ENCODE measurements around the gene FSHR.

DNA sequence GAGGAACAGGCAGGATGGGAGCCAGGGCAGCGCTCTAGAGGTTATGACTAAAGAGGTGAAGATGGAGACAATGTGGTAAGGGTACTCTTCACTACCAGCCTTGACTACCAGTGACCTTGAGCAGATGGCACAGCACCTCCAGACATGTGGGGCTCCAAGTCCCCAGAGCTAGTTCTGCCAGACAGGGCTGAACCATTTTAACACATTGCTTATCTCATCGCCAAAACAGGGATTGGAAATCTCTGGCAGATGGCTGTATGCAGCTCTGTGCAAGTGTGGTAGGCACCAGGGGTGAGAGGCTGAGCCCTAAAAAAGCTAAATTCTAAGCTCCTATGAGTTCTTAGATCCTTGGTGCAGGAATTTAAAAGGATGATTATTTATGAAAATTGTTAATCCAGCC, 41.3 kb downstream of the FSHR start:
- TF ChIP-seq POLR2A (IDR thresholded peaks at IDR 0.05) = no peak
- TF ChIP-seq, protein P1, sequence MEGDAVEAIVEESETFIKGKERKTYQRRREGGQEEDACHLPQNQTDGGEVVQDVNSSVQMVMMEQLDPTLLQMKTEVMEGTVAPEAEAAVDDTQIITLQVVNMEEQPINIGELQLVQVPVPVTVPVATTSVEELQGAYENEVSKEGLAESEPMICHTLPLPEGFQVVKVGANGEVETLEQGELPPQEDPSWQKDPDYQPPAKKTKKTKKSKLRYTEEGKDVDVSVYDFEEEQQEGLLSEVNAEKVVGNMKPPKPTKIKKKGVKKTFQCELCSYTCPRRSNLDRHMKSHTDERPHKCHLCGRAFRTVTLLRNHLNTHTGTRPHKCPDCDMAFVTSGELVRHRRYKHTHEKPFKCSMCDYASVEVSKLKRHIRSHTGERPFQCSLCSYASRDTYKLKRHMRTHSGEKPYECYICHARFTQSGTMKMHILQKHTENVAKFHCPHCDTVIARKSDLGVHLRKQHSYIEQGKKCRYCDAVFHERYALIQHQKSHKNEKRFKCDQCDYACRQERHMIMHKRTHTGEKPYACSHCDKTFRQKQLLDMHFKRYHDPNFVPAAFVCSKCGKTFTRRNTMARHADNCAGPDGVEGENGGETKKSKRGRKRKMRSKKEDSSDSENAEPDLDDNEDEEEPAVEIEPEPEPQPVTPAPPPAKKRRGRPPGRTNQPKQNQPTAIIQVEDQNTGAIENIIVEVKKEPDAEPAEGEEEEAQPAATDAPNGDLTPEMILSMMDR (IDR thresholded peaks at IDR 0.05) = no peak
